GM21576 (cell line): Measurements from ENCODE around the gene ACE.

Experiments
- ATAC-seq: cut with Tn5 transposase; IDR thresholded peaks from one replicate; pipeline ENCODE4 v1.9.1; 2021; ENCODE audit warnings: mild to moderate bottlenecking, moderate library complexity; ENCODE audit not compliant: unreplicated experiment

ACE gene

GRCh38 chr17:63490329-63490728 lies 13.5 kb downstream of the ACE start:
- no peak for ATAC-seq

- no peak for ATAC-seq
These were observed 14.1 kb downstream of the ACE start for GRCh38 chr17:63490858-63491400.

DNA sequence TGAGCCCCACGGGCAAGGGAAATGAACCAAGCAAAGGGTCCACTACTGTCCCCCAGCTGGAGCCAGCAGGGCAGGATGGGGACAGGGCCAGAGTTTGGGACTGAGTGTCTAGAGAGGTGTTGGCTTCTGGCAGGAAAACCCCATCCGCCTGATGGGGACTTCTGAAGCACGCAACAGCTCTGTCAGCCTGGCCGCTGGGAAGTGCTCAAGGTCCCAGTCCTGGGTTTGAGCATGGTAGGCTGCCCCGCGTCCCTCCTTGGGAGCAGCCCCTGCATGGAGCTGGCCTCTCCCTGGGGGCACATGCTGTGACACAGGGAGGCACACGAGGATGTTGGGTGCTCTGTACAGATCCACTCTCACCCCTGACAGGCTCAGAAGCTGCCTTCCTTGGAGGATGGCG lies 14.6 kb downstream of the ACE start:
- no peak for ATAC-seq

- no peak for ATAC-seq
These were observed 15.2 kb downstream of the ACE start for GRCh38 chr17:63491977-63492618.

GRCh38 chr17:63492940-63493339 lies 16.1 kb downstream of the ACE start:
- no peak for ATAC-seq

GRCh38 chr17:63493411-63493810 lies 16.6 kb downstream of the ACE start:
- no peak for ATAC-seq

GRCh38 chr17:63494300-63494928 lies 17.6 kb downstream of the ACE start:
- no peak for ATAC-seq

DNA sequence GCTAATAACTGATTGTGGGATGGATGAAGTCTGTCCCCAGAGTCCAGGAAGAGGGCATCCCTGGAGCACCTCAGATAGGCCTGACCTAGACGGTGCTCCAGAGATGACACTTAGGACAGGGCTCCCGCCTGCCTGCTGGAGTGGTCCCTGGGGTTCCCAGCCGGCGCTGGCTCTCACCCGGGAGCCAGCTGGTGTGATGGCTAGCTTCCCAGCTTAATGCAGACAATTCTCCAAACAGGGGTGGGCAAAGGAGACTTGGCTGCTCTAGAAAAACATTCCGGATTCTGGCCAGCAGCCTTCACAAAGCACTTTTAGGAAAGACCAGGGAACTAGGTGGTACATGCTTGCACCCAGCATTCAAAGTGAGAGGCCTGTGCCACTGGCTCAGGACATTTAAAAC lies 18.6 kb downstream of the ACE start:
- ATAC-seq = no peak

DNA sequence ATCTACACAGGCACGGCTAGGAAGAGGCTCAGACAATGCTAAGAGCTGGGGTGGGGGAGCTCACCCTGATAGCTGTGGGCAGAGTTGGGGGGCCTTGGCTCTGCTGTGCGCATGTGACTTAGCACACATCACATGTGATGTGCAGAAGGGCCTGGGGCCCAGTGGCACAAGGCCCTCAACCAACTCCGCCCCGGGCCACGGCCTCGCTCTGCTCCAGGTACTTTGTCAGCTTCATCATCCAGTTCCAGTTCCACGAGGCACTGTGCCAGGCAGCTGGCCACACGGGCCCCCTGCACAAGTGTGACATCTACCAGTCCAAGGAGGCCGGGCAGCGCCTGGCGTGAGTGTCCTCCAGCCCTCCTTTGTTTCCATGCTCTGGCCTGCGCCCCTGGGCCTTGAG lies 19.3 kb downstream of the ACE start:
- no peak for ATAC-seq

GRCh38 chr17:63496663-63497400 lies 20.0 kb downstream of the ACE start:
- no peak for ATAC-seq

- no peak for ATAC-seq
These were observed 21.0 kb downstream of the ACE start for GRCh38 chr17:63497708-63498483.

- ATAC-seq = no peak
These were observed 21.9 kb downstream of the ACE start for GRCh38 chr17:63498626-63499195.

DNA sequence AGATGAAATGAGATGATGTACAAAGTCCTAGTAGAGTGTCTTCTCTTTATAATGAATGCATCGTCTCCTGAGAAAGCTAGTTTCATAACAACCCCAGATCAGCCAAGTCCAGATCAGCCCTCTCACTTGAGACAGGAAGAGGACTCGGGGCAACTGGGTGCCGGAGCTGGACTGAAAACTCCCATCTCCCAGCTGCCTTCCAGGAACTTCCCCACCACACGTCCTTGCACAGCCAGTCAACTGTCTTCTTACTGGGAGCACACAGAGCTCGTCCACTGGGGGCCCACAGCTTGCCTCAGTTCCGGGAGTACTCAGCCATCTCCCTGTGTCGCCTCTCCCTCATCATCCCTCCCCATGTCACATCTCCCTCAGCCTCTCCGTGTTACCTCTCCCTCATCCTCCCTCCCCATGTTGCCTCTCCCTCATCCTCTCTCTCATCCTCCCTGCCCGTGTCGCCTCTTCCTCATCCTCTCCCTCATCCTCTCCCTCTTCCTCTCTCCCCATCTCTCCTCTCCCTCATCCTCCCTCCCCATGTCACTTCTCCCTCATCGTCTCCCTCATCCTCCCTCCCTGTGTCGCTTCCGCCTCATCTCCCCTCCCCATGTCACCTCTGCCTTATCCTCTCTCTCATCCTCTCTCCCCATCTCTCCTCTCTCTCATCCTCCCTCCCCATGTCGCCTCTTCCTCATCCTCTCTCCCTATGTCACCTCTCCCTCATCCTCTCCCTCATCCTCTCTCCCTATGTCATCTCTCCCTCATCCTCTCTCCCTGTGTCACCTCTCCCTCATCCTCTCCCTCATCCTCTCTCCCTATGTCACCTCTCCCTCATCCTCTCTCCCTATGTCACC lies 23.9 kb downstream of the ACE start:
- ATAC-seq = no peak

GRCh38 chr17:63503341-63503705 lies 26.5 kb downstream of the ACE start:
- ATAC-seq = no peak

DNA sequence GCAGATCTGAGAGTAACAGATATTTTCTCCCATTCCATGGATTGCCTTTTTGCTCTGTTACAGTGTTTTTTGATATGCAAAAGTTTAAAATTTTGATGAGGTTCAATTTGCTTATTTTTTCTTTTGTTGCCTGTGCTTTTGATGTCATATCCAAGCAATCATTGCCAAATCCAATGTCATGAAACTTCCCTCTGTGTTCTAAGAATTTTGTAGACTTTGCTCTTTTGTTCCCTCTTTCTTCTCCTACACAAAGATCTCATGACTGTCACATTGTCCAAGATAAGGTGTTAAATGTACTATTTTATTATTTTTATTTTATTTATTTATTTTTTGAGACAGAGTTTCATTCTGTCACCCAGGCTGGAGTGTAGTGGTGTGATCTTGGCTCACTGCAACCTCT lies 27.4 kb downstream of the ACE start:
- no peak for ATAC-seq

DNA sequence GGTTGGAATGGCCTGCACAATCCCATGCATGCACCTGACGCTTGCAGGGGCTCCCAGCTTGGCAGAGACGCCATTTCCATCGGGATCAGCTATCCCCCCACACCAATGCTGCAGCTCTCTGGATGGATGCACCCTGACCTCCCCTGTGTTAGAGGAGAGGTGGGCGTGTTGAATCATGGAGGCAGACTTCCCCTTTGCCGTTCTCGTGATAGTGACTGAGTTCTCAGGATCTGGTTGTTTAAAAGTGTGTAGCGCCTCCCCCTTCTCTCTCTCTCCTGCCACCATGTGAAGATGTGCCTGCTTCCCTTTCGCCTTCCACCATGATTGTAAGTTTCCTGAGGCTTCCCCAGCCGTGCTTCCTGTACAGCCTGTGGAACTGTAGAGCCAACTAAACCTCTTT lies 28.5 kb downstream of the ACE start:
- ATAC-seq = no peak

DNA sequence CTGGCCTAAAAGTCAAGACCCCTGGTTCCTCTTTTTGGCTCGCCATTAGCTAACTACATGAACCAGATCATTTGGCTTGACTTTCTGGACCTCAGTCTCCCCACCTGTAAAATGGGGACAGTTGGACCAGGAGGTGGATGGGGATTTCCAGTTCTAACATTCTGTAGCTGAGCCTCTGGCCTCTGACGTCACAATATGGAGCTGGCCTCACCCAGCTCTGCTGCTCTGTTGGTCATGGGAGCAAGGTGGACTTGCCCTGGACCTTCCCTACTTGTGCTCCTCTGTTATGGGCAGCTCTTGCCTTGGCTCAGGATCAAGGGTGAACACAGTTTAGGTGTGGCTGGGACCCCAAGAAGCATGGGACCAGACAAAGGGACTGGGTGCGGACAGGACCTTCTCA lies 29.8 kb downstream of the ACE start:
- ATAC-seq = no peak

DNA sequence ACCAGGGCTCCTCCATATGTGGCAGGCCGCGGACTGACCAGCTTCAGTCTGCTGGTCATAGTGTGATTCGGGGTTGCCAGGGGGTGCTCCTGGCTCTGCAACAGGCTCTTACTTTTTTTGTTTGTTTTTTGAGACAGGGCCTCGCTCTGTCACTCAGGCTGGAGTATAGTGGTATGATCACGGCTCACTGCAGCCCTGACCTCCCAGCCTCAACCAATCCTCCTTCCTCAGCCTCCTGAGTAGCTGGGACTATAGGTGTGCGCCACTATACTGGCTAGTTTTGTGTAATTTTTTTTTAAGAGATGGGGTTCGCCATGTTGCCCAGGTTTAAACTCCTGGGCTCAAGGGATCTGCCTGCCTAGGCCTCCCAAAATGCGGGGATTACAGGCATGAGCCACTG lies 34.5 kb downstream of the ACE start:
- ATAC-seq = no peak

DNA sequence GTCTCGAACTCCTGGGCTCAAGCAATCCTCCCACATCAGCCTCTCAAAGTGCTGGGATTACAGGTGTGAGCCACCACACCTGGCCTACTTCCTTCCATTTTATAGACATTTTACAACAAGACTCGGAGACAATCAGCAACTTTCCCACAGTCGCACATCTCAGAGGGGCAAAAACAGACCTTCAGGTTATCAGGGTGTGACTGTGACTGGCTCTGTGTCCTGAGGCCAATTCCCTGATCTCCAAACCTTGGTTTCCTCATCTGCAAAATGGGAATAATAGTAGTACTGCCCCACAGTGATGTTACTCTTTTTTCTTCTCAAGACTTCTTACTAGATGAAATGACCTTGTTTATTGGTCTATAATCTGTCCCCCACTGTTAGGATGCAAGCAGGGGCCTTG lies 35.5 kb downstream of the ACE start:
- ATAC-seq = no peak
